ENCODE data around the gene SSTR3. TPM values are rescaled to one million over a fixed set of nuclear protein-coding genes. Genes with fewer than 3 reads are reported as not detected.

Gene SSTR3
- total and polyA plus RNA-seq, 11 donors: 0.07 TPM; not detected in 10

GRCh38 chr22:37179622-37180420 lies 32.5 kb downstream of the SSTR3 start:
- intact Hi-C loops (cut with DNase I): no loop called here
- WGBS, 4 donors: 82 to 88% (median 88%) methylated on average over 24 to 31 of the region's 31 CpGs
- Histone ChIP-seq H3K4me1 (peaks cover 12 to 55% (median 38%) of the 10 kb centered on the region in 12 donors), H3K4me3 (no peak overlapping the region), H3K27me3 (no peaks in the 10 kb centered on the region), H3K36me3 (peaks cover 0 to 3% (median 0%) of the 10 kb centered on the region in 9 donors), H3K9me3 (no peaks in the 10 kb centered on the region), H3K27ac (no peak overlapping the region)
- DNase-seq (peak in 2 of 5 donors; percentile 23 to 28), ATAC-seq (no peak)
- TF ChIP-seq CTCF (IDR thresholded peaks at IDR 0.05) (no peak), POLR2A (IDR thresholded peaks at IDR 0.05) (no peak)

- H3K9me3 ChIP-seq: no peaks in the 10 kb centered on the region
- no peaks in the 10 kb centered on the region for H3K27me3 ChIP-seq
- DNase-seq (peak in 1 of 5 donors; percentile 16), ATAC-seq (no peak)
- intact Hi-C loops (cut with DNase I): no loop called here
- H3K36me3 ChIP-seq: peaks cover 0 to 3% (median 0%) of the 10 kb centered on the region in 9 donors
- no peak for TF ChIP-seq POLR2A (IDR thresholded peaks at IDR 0.05)
- no peak for TF ChIP-seq CTCF (IDR thresholded peaks at IDR 0.05)
- H3K4me1 ChIP-seq: peaks cover 12 to 53% (median 40%) of the 10 kb centered on the region in 12 donors
- WGBS, 4 donors: 67 to 85% (median 78%) methylated on average over 10 of the region's 10 CpGs
- no peak overlapping the region for H3K4me3 ChIP-seq
- H3K27ac ChIP-seq: peak overlapping the region in 3 of 12 donors; percentile 19 to 42 (median 30)
Observed at GRCh38 chr22:37179126-37179470, 33.2 kb downstream of the SSTR3 start.

- intact Hi-C loops (cut with DNase I): no loop called here
- ATAC-seq (peak in 2 of 4 donors; percentile 3 to 16), DNase-seq (peak in 1 of 5 donors; percentile 48)
- TF ChIP-seq CTCF (IDR thresholded peaks at IDR 0.05) (no peak), POLR2A (IDR thresholded peaks at IDR 0.05) (no peak)
- H3K9me3 ChIP-seq: no peaks in the 10 kb centered on the region
- peaks cover 12 to 51% (median 40%) of the 10 kb centered on the region in 12 donors for H3K4me1 ChIP-seq
- H3K4me3 ChIP-seq: no peak overlapping the region
- H3K27ac ChIP-seq: peak overlapping the region in 5 of 12 donors; percentile 1 to 42 (median 30)
- no peaks in the 10 kb centered on the region for H3K27me3 ChIP-seq
- 33 to 59% (median 42%) methylated on average over 15 to 17 of the region's 17 CpGs for WGBS, 4 donors
- peaks cover 0 to 3% (median 0%) of the 10 kb centered on the region in 9 donors for H3K36me3 ChIP-seq
Observed at GRCh38 chr22:37178350-37179125, 33.7 kb downstream of the SSTR3 start.

GRCh38 chr22:37177755-37178154 lies 34.5 kb downstream of the SSTR3 start:
- peak in 1 of 5 donors; percentile 5 for DNase-seq
- ATAC-seq: no peak
- H3K4me3 ChIP-seq: no peak overlapping the region
- H3K4me1 ChIP-seq: peaks cover 12 to 50% (median 40%) of the 10 kb centered on the region in 12 donors
- no peaks in the 10 kb centered on the region for H3K9me3 ChIP-seq
- no peaks in the 10 kb centered on the region for H3K36me3 ChIP-seq
- intact Hi-C loops (cut with DNase I): no loop called here
- WGBS, 4 donors: 95 to 98% (median 96%) methylated on average over 3 of the region's 3 CpGs
- TF ChIP-seq POLR2A (IDR thresholded peaks at IDR 0.05) (no peak), CTCF (IDR thresholded peaks at IDR 0.05) (no peak)
- H3K27ac ChIP-seq: peak overlapping the region in 1 of 12 donors; percentile 42
- H3K27me3 ChIP-seq: no peaks in the 10 kb centered on the region
